Gastroesophageal sphincter (tissue), 4 donors: ENCODE measurements around the gene TBC1D10A. TPM values are rescaled to one million over a fixed set of nuclear protein-coding genes. Genes with fewer than 3 reads are reported as not detected.

Source experiments
- ATAC-seq: fragments of 150-250 bp; one replicate; pipeline ENCODE4 v1.9.1; 2016; ENCODE audit warnings: mild to moderate bottlenecking, moderate library complexity
- H3K27ac ChIP-seq, 4 donors: fragments of 200-600 bp; sonication (generic) in 3 of 4; 1 replicate in 3 of 4; 2 replicates in 1 of 4; pipeline ENCODE4 v1.5.1; 2016 to 2019
- H3K27me3 ChIP-seq: fragments of 200-600 bp; sonication (generic); one replicate; pipeline ENCODE4 v1.5.1; 2019
- H3K36me3 ChIP-seq, 2 donors: fragments of 200-600 bp; sonication (generic); one replicate each; pipeline ENCODE4 v1.5.1; 2019; ENCODE audit warnings: control low read depth in 1 of 2
- H3K4me1 ChIP-seq, 3 donors: fragments of 200-600 bp; sonication (generic); 1 replicate in 2 of 3; 2 replicates in 1 of 3; pipeline ENCODE4 v1.5.1; 2016 to 2019; ENCODE audit warnings: control low read depth in 2 of 3
- H3K4me3 ChIP-seq, 2 donors: fragments of 200-600 bp; sonication (generic); one replicate each; pipeline ENCODE4 v1.5.1; 2019; ENCODE audit warnings: mild to moderate bottlenecking in 1 of 2, moderate library complexity in 1 of 2
- H3K9me3 ChIP-seq, 3 donors: fragments of 200-600 bp; sonication (generic); one replicate each; pipeline ENCODE4 v1.5.1; 2017 to 2019; ENCODE audit warnings: control low read depth in 2 of 3
- CTCF ChIP-seq, 4 experiments: fragments of 200-600 bp in 2 of 4; fragments of 450-650 bp in 2 of 4; sonication (generic) in 1 of 4; IDR thresholded peaks; one replicate each; pipeline ENCODE4 v1.5.1; 2017 to 2019; ENCODE audit warnings: antibody characterized with exemption in 4 of 4, mild to moderate bottlenecking in 2 of 4, moderate library complexity in 2 of 4
- EP300 ChIP-seq: sonication (generic); formaldehyde crosslinking; IDR thresholded peaks from one replicate; pipeline ENCODE4 v1.6.1; 2017; ENCODE audit warnings: antibody characterized with exemption, mild to moderate bottlenecking
- POLR2A ChIP-seq, 2 donors: fragments of 450-650 bp; IDR thresholded peaks; one replicate each; pipeline ENCODE4 v1.6.1; 2017; ENCODE audit warnings: antibody characterized with exemption in 2 of 2, mild to moderate bottlenecking in 2 of 2, moderate library complexity in 1 of 2
- POLR2AphosphoS5 ChIP-seq: sonication (generic); formaldehyde crosslinking; IDR thresholded peaks from one replicate; pipeline ENCODE4 v1.6.1; 2017; ENCODE audit warnings: antibody characterized with exemption
- WGBS, 2 donors: methylation state at CpG; one replicate each; pipeline ENCODE4 v1.1.5; 2018; ENCODE audit warnings: low coverage in 1 of 2; 5-methylcytosine and 5-hydroxymethylcytosine counted together
- total RNA-seq, 4 donors: library from RNA; depleted of rRNA; stranded (reverse); fragments of >200 nt; gene quantifications; one replicate each; pipeline ENCODE4 v1.1.0, GENCODE V29; 2016

The TBC1D10A gene
- total RNA-seq, 4 donors from 2014 or later, result 25.3 to 30.8 (median 26.0) TPM

GRCh38 chr22:30310881-30311771 is 15.6 kb downstream of the TBC1D10A start:
- Histone ChIP-seq H3K27ac (peak overlapping the region; percentile 64 to 90 (median 88)), H3K27me3 (no peaks in the 10 kb centered on the region), H3K36me3 (no peaks in the 10 kb centered on the region), H3K9me3 (no peaks in the 10 kb centered on the region), H3K4me1 (peaks cover 12 to 100% (median 58%) of the 10 kb centered on the region in 3 donors), H3K4me3 (peak overlapping the region in 1 of 2 donors; percentile 4)
- ATAC-seq, result peak; percentile 89
- 19 to 46% methylated on average over 6 to 7 of the region's 8 CpGs for WGBS, 2 donors
- TF ChIP-seq POLR2AphosphoS5 (peak; percentile 93), POLR2A (IDR thresholded peaks at IDR 0.05) (no peak)

- H3K4me3 ChIP-seq, result no peak overlapping the region
- ATAC-seq, result peak; percentile 78
- no peaks in the 10 kb centered on the region for H3K9me3 ChIP-seq
- peak overlapping the region; percentile 64 to 90 (median 88) for H3K27ac ChIP-seq
- no peaks in the 10 kb centered on the region for H3K27me3 ChIP-seq
- peaks cover 21 to 100% (median 64%) of the 10 kb centered on the region in 3 donors for H3K4me1 ChIP-seq
- H3K36me3 ChIP-seq, result no peaks in the 10 kb centered on the region
- TF ChIP-seq CTCF (IDR thresholded peaks at IDR 0.05) (no peak), POLR2A (IDR thresholded peaks at IDR 0.05) (no peak), EP300 (no peak), POLR2AphosphoS5 (peak; percentile 97)
- 31 to 59% methylated on average over 3 of the region's 7 CpGs for WGBS, 2 donors
Measured at GRCh38 chr22:30309951-30310741, 16.6 kb downstream of the TBC1D10A start.

GRCh38 chr22:30308518-30309230 is 18.1 kb downstream of the TBC1D10A start:
- Histone ChIP-seq H3K27ac (peak overlapping the region in 3 of 4 donors; percentile 87 to 90 (median 89)), H3K4me3 (no peak overlapping the region), H3K36me3 (peaks cover 0 to 3% of the 10 kb centered on the region in 2 donors), H3K27me3 (no peaks in the 10 kb centered on the region), H3K9me3 (no peaks in the 10 kb centered on the region), H3K4me1 (peaks cover 33 to 100% (median 79%) of the 10 kb centered on the region in 3 donors)
- 54 to 83% methylated on average over 2 to 4 of the region's 5 CpGs for WGBS, 2 donors
- no peak for ATAC-seq
- TF ChIP-seq POLR2AphosphoS5 (peak; percentile 51), CTCF (IDR thresholded peaks at IDR 0.05) (no peak)

GRCh38 chr22:30308093-30308492 is 18.6 kb downstream of the TBC1D10A start:
- Histone ChIP-seq H3K27me3 (no peaks in the 10 kb centered on the region), H3K9me3 (no peaks in the 10 kb centered on the region), H3K36me3 (peaks cover 0 to 9% of the 10 kb centered on the region in 2 donors), H3K4me3 (no peak overlapping the region), H3K4me1 (peaks cover 38 to 100% (median 85%) of the 10 kb centered on the region in 3 donors), H3K27ac (peak overlapping the region in 2 of 4 donors; percentile 80 to 90)
- WGBS, 2 donors, result 55 to 67% methylated on average over 1 to 2 of the region's 2 CpGs
- no peak for ATAC-seq
- TF ChIP-seq POLR2AphosphoS5 (no peak), EP300 (no peak), CTCF (IDR thresholded peaks at IDR 0.05) (no peak), POLR2A (IDR thresholded peaks at IDR 0.05) (no peak)
